Nephron progenitor cell (in vitro differentiated cells): Measurements from ENCODE around the gene EBF3.

Experiments used
- DNase-seq: peaks from one replicate; pipeline ENCODE4 v3.0.0; 2021
- H3K27ac Mint-ChIP-seq: 2 replicates; pipeline ENCODE4 v1.8.0; 2021; ENCODE audit warnings: mild to moderate bottlenecking, moderate library complexity, mixed read lengths
- H3K27me3 Mint-ChIP-seq: 2 replicates; pipeline ENCODE4 v1.8.0; 2021; ENCODE audit warnings: mild to moderate bottlenecking, low read depth, mixed read lengths; ENCODE audit not compliant: poor library complexity
- H3K36me3 Mint-ChIP-seq: 2 replicates; pipeline ENCODE4 v1.8.0; 2021; ENCODE audit warnings: low read depth, mixed read lengths
- H3K4me1 Mint-ChIP-seq: 2 replicates; pipeline ENCODE4 v1.8.0; 2021; ENCODE audit warnings: mixed read lengths
- H3K4me3 Mint-ChIP-seq: 2 replicates; pipeline ENCODE4 v1.8.0; 2021; ENCODE audit warnings: mild to moderate bottlenecking, moderate library complexity, mixed read lengths
- H3K9me3 Mint-ChIP-seq: 2 replicates; pipeline ENCODE4 v1.8.0; 2021; ENCODE audit warnings: mild to moderate bottlenecking, moderate library complexity, mixed read lengths
- TF ChIP-seq, protein P1 (sequence below): fragments of 200-600 bp; sonication (generic); IDR thresholded peaks from 2 replicates; pipeline ENCODE4 v1.5.0; 2021; ENCODE audit warnings: antibody characterized with exemption

Gene EBF3

GRCh38 chr10:129936266-129936922 lies 27.7 kb downstream of the EBF3 start:
- Mint-ChIP-seq H3K27me3 (peaks cover 8% of the 10 kb centered on the region), H3K9me3 (no peaks in the 10 kb centered on the region), H3K4me3 (no peak overlapping the region), H3K4me1 (peaks cover 35% of the 10 kb centered on the region), H3K27ac (no peak overlapping the region), H3K36me3 (peaks cover 12% of the 10 kb centered on the region)
- no peak for DNase-seq
- TF ChIP-seq, protein P1, sequence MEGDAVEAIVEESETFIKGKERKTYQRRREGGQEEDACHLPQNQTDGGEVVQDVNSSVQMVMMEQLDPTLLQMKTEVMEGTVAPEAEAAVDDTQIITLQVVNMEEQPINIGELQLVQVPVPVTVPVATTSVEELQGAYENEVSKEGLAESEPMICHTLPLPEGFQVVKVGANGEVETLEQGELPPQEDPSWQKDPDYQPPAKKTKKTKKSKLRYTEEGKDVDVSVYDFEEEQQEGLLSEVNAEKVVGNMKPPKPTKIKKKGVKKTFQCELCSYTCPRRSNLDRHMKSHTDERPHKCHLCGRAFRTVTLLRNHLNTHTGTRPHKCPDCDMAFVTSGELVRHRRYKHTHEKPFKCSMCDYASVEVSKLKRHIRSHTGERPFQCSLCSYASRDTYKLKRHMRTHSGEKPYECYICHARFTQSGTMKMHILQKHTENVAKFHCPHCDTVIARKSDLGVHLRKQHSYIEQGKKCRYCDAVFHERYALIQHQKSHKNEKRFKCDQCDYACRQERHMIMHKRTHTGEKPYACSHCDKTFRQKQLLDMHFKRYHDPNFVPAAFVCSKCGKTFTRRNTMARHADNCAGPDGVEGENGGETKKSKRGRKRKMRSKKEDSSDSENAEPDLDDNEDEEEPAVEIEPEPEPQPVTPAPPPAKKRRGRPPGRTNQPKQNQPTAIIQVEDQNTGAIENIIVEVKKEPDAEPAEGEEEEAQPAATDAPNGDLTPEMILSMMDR: no peak

DNA sequence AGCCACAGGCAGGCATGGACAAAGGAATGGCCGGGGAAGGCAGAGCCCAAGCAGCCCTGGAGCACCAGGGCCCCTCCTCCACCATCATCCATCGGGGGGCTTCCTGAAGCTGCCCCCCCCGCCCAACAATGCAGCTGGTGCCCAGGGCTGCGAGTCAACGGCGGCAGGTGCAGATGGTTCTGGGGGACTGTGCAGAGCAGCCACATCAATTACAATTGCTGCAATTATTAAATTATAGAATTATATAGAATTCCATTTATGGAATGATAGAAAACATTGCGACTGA lies 28.3 kb downstream of the EBF3 start:
- Mint-ChIP-seq H3K4me1 (peaks cover 29% of the 10 kb centered on the region), H3K27me3 (peaks cover 8% of the 10 kb centered on the region), H3K36me3 (peaks cover 12% of the 10 kb centered on the region), H3K4me3 (no peak overlapping the region), H3K9me3 (no peaks in the 10 kb centered on the region), H3K27ac (no peak overlapping the region)
- TF ChIP-seq, protein P1: no peak
- DNase-seq: no peak

DNA sequence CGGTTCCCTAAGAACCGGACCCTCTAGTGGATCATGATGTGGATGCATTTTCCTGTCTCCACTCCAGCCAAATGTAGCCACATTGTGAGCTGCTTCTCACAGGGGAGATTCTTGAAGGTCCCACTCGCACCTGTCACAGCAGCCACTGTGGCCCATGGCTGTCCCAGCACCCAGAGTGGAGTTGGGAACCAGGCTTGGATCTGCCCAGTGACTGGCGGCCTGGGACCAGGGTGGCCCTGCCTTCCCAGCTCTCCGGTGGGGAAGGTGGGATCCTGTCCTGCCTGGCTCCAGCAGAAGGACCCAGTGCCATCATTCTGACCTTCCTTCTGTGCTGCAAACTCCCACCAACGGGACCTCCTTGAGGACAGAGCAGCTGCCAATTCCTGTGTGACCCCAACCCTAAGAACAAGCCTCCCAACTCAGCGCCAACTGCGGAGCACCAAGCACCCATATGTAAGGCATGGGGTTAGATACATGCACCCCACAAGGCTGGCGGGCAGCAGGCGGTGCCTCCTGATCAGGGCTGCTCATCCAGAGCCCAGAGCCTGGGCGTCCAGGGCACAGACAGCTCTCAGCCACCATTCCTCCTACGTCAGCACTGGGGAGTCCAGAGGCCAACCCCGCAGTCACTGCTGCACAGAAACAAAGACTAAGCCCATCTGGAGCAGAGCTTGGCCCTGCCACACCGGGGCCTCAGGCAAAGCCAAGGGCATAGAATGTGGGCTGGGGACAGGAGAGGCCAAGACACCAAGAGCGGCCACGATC lies 28.8 kb downstream of the EBF3 start:
- Mint-ChIP-seq H3K4me3 (no peak overlapping the region), H3K27me3 (peaks cover 8% of the 10 kb centered on the region), H3K36me3 (peaks cover 12% of the 10 kb centered on the region), H3K9me3 (no peaks in the 10 kb centered on the region), H3K4me1 (peaks cover 24% of the 10 kb centered on the region), H3K27ac (peak overlapping the region; percentile 59)
- DNase-seq: no peak
- TF ChIP-seq, protein P1: no peak

DNA sequence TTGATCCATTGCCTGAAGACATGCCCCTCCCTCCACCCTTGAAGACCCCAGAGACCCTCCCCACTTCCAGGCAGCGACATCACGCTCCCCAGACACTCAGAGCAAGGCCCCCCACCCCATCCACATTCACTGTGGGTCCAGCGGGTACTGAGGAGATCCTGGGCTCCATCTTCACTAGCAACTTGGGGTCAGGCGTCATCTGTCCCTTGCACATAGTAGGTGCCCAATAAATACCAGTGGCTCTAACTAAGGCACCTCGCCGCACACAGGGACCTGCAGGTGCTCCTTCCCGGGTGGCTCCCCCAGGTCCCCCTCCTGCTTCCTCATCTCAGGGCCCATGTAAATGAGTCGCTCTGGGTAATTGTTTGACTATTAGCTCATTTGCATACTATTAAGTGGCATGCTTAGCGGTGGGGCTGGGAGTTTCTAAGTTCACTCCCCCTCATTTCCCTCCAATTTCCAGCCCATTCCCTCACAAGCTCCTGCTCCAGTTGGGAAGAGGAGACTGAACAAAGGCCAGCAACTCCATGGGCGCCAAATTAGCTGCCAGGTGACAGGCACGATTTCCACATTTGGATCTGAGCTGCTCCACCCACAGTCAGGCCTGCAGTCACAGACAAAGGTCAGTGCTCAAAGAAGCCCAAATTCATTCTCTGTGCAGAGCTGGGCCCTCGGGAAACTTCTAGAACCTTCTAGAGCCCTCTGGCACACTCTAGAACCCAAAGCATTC lies 29.7 kb downstream of the EBF3 start:
- Mint-ChIP-seq H3K27ac (no peak overlapping the region), H3K4me3 (no peak overlapping the region), H3K36me3 (peaks cover 8% of the 10 kb centered on the region), H3K27me3 (peaks cover 7% of the 10 kb centered on the region), H3K4me1 (peaks cover 14% of the 10 kb centered on the region), H3K9me3 (no peaks in the 10 kb centered on the region)
- TF ChIP-seq, protein P1: no peak
- no peak for DNase-seq

DNA sequence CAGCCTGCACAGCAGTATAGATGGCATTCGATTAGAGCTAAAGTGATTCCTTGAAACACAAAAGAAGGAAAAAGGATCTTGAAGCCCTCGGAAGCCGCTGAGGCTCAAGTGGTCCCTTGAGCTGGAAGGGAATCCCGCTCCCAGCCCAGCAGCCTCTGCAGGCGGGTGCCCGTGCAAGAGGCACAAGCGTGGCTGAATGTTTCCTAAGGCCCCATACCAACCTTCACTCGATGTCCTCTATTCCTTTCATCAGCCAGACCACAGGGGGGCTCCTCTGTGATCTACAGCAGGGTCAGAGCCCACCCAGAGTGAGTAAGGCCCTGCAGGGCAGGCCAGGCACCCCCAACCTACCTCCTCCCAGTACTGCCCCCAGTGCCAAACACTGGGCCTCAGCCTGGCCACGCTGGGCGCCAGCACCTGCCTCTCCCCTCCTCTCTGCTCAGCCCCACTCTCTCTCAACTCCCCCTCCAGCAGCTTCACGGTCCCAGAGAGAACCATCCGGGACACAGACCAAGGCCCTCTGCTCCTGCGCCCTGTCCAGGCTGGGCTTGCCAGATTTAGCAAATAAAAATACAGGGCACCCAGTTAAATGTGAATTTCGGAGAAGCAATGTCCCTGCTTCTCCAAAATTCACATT lies 30.5 kb downstream of the EBF3 start:
- Mint-ChIP-seq H3K4me3 (no peak overlapping the region), H3K27me3 (peaks cover 4% of the 10 kb centered on the region)

More for the DNA sequence above, 30.5 kb downstream of the EBF3 start:
- H3K36me3 Mint-ChIP-seq: peaks cover 4% of the 10 kb centered on the region
- H3K9me3 Mint-ChIP-seq: no peaks in the 10 kb centered on the region
- peaks cover 14% of the 10 kb centered on the region for H3K4me1 Mint-ChIP-seq
- TF ChIP-seq, protein P1: no peak
- no peak for DNase-seq
- no peak overlapping the region for H3K27ac Mint-ChIP-seq
